ENCODE results near the gene HLCS. TPM values are rescaled to one million over a fixed set of nuclear protein-coding genes. Genes with fewer than 3 reads are reported as not detected.

Gene HLCS
- total RNA-seq, 1 donor from 2014 or later = 10.3 TPM

- TF ChIP-seq CTCF (IDR thresholded peaks at IDR 0.05) (no peak), POLR2A (IDR thresholded peaks at IDR 0.05) (no peak), POLR2AphosphoS5 (IDR thresholded peaks at IDR 0.05; ENCODE audit: insufficient read depth in 1 of 2, low read depth in 1 of 2) (no peak)
- no peak for DNase-seq (ENCODE audit: extremely low spot score in 2 of 2)
- H3K9me3 ChIP-seq = no peaks in the 10 kb centered on the region
- H3K36me3 ChIP-seq = no peaks in the 10 kb centered on the region
- intact Hi-C loops (cut with DNase I) = no loop called here
- no peak overlapping the region for H3K4me3 ChIP-seq
- H3K4me1 ChIP-seq = no peaks in the 10 kb centered on the region
- no peaks in the 10 kb centered on the region for H3K27me3 ChIP-seq
- H3K27ac ChIP-seq = no peak overlapping the region
Measured at GRCh38 chr21:36761685-36762084, 204.8 kb downstream of the HLCS start.

GRCh38 chr21:36759348-36760083 is 207.0 kb downstream of the HLCS start:
- intact Hi-C loops (cut with DNase I) = no loop called here
- no peak overlapping the region for H3K27ac ChIP-seq
- no peaks in the 10 kb centered on the region for H3K4me1 ChIP-seq
- no peak overlapping the region for H3K4me3 ChIP-seq
- H3K36me3 ChIP-seq = no peaks in the 10 kb centered on the region
- DNase-seq (ENCODE audit: extremely low spot score in 2 of 2) = no peak
- H3K9me3 ChIP-seq = no peaks in the 10 kb centered on the region
- TF ChIP-seq POLR2AphosphoS5 (IDR thresholded peaks at IDR 0.05; ENCODE audit: insufficient read depth in 1 of 2, low read depth in 1 of 2) (no peak), POLR2A (IDR thresholded peaks at IDR 0.05) (no peak), CTCF (IDR thresholded peaks at IDR 0.05) (no peak)
- H3K27me3 ChIP-seq = no peaks in the 10 kb centered on the region

- H3K4me1 ChIP-seq = no peaks in the 10 kb centered on the region
- TF ChIP-seq CTCF (IDR thresholded peaks at IDR 0.05) = no peak
- no peak overlapping the region for H3K27ac ChIP-seq
- intact Hi-C loops (cut with DNase I) = no loop called here
- no peaks in the 10 kb centered on the region for H3K36me3 ChIP-seq
- no peaks in the 10 kb centered on the region for H3K27me3 ChIP-seq
- no peaks in the 10 kb centered on the region for H3K9me3 ChIP-seq
- DNase-seq (ENCODE audit: extremely low spot score in 2 of 2) = no peak
- H3K4me3 ChIP-seq = no peak overlapping the region
Measured at GRCh38 chr21:36757196-36757595, 209.3 kb downstream of the HLCS start.

GRCh38 chr21:36756527-36756926 is 209.9 kb downstream of the HLCS start:
- Histone ChIP-seq H3K4me1 (no peaks in the 10 kb centered on the region), H3K4me3 (no peak overlapping the region), H3K27me3 (no peaks in the 10 kb centered on the region), H3K27ac (no peak overlapping the region), H3K36me3 (no peaks in the 10 kb centered on the region), H3K9me3 (no peaks in the 10 kb centered on the region)
- intact Hi-C loops (cut with DNase I) = no loop called here
- TF ChIP-seq CTCF (IDR thresholded peaks at IDR 0.05) = no peak
- no peak for TF ChIP-seq POLR2A (IDR thresholded peaks at IDR 0.05)
- TF ChIP-seq POLR2AphosphoS5 (IDR thresholded peaks at IDR 0.05; ENCODE audit: insufficient read depth in 1 of 2, low read depth in 1 of 2) = no peak
- DNase-seq (ENCODE audit: extremely low spot score in 2 of 2) = no peak

GRCh38 chr21:36754241-36754898 is 212.1 kb downstream of the HLCS start:
- intact Hi-C loops (cut with DNase I) = no loop called here

More at GRCh38 chr21:36754241-36754898, 212.1 kb downstream of the HLCS start:
- Histone ChIP-seq H3K4me3 (no peak overlapping the region), H3K27me3 (no peaks in the 10 kb centered on the region), H3K27ac (no peak overlapping the region), H3K4me1 (no peaks in the 10 kb centered on the region), H3K9me3 (no peaks in the 10 kb centered on the region), H3K36me3 (no peaks in the 10 kb centered on the region)
- TF ChIP-seq POLR2AphosphoS5 (IDR thresholded peaks at IDR 0.05; ENCODE audit: insufficient read depth in 1 of 2, low read depth in 1 of 2) (no peak), CTCF (IDR thresholded peaks at IDR 0.05) (no peak), POLR2A (IDR thresholded peaks at IDR 0.05) (no peak)
- DNase-seq (ENCODE audit: extremely low spot score in 2 of 2) = no peak
